ENCODE results near the gene FJX1.

- TF ChIP-seq CTCF (IDR thresholded peaks at IDR 0.05) (no peak), ZFX (IDR thresholded peaks at IDR 0.05; ENCODE audit: borderline replicate concordance) (no peak)
Observed at GRCh38 chr11:35610631-35611030, 7.6 kb upstream of the FJX1 start.
